ENCODE results near the gene LRP1.

The LRP1 gene

GRCh38 chr12:57238854-57239554, 110.7 kb downstream of the LRP1 start:
- peak; percentile 89 to 92 for DNase-seq

GRCh38 chr12:57239587-57240065, 111.3 kb downstream of the LRP1 start:
- no peak for DNase-seq

- DNase-seq: peak; percentile 57 to 83
These were observed 112.0 kb downstream of the LRP1 start for GRCh38 chr12:57240066-57240921.

- no peak for DNase-seq
These were observed 112.7 kb downstream of the LRP1 start for GRCh38 chr12:57240926-57241401.

GRCh38 chr12:57241402-57242310, 113.4 kb downstream of the LRP1 start:
- DNase-seq: no peak

- no peak for DNase-seq
These were observed 114.0 kb downstream of the LRP1 start for GRCh38 chr12:57242329-57242690.

- peak; percentile 22 to 27 for DNase-seq
These were observed 114.6 kb downstream of the LRP1 start for GRCh38 chr12:57242691-57243454.

GRCh38 chr12:57243521-57244311, 115.4 kb downstream of the LRP1 start:
- peak; percentile 71 to 72 for DNase-seq

GRCh38 chr12:57244312-57244696, 116.0 kb downstream of the LRP1 start:
- DNase-seq: no peak

- no peak for DNase-seq
These were observed 118.8 kb downstream of the LRP1 start for GRCh38 chr12:57247041-57247440.

GRCh38 chr12:57248934-57249742, 120.9 kb downstream of the LRP1 start:
- peak; percentile 78 to 82 for DNase-seq

GRCh38 chr12:57250541-57250940, 122.3 kb downstream of the LRP1 start:
- no peak for DNase-seq

- DNase-seq: no peak
These were observed 122.7 kb downstream of the LRP1 start, which contains the start of gene STAC3 for GRCh38 chr12:57250956-57251355. STAC3 (minus strand) TSS chr12:57251187; CDS start chr12:57249636, 1,551 bp downstream.

GRCh38 chr12:57254506-57255280, 126.4 kb downstream of the LRP1 start:
- DNase-seq: no peak

- DNase-seq: no peak
These were observed 127.6 kb downstream of the LRP1 start for GRCh38 chr12:57255916-57256315.

GRCh38 chr12:57258977-57259970, 131.0 kb downstream of the LRP1 start:
- no peak for DNase-seq

- no peak for DNase-seq
These were observed 132.1 kb downstream of the LRP1 start for GRCh38 chr12:57260366-57260765.

GRCh38 chr12:57261428-57261865, 133.2 kb downstream of the LRP1 start:
- DNase-seq: no peak
